Neural progenitor cell (in vitro differentiated cells): ENCODE measurements around the gene TPCN2.

Source experiments
- CTCF ChIP-seq: fragments of 200-600 bp; sonication (generic); IDR thresholded peaks from 2 replicates; pipeline ENCODE4 v1.5.1; 2017; ENCODE audit warnings: antibody characterized with exemption, mild to moderate bottlenecking
- EZH2 ChIP-seq: fragments of 200-600 bp; sonication (generic); IDR thresholded peaks from 2 replicates; pipeline ENCODE4 v1.6.1; 2017; ENCODE audit warnings: antibody characterized with exemption, mild to moderate bottlenecking, moderate library complexity
- EZH2phosphoT487 ChIP-seq: fragments of 200-600 bp; sonication (generic); IDR thresholded peaks from 2 replicates; pipeline ENCODE4 v1.6.1; 2017; ENCODE audit warnings: antibody characterized with exemption

- TF ChIP-seq CTCF = no peak
- TF ChIP-seq EZH2phosphoT487 = no peak
- no peak for TF ChIP-seq EZH2
These were observed 17.7 kb downstream of the TPCN2 start for GRCh38 chr11:69066122-69067112.
